ENCODE data around the gene ARFGAP3. TPM values are rescaled to one million over a fixed set of nuclear protein-coding genes. Genes with fewer than 3 reads are reported as not detected.

The ARFGAP3 gene
- total and polyA plus RNA-seq, 2 experiments from 2014 or later = 53.7 to 89.5 TPM

DNA sequence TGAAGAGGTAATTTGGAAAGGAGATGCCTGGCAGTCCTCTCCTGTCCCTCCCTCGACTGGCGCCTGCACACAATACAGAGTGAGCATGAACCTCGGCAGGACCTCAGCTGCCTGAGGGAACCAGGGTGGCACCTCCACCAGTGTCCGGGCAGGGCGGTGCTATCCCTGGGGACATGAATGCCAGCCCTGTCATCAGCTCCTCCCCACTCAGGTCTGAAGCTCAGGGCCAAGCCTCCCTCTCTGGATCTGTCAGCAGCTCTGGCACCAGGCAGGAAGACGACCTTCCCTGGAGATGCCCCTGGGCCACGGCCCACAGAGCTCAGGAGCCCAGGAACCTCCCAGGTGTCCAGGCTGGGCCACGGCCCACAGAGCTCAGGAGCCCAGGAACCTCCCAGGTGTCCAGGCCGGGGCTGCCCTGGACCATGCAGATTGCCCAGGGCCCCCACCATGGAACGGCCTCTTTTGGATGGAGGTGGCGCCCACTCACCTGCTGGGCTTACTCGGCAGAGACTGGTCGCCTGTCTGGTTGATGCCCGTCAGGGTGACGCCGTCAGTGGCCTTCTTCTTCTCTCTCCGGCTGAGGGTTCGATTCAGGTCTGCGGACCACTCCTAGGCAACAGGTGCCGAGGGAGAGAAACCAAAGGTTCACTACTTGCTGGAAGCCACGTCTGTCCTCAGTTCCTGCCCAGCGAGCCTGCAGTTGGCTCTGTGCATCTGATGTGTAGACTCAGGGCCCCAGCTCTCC lies 21.7 kb upstream of the ARFGAP3 start:
- no peak overlapping the region for H2AFZ ChIP-seq
- H3K27ac ChIP-seq = no peak overlapping the region
- no peaks in the 10 kb centered on the region for H3K27me3 ChIP-seq
- H3K9me3 ChIP-seq (ENCODE audit: low read depth) = no peaks in the 10 kb centered on the region
- H3K4me1 ChIP-seq (ENCODE audit: insufficient read depth) = no peaks in the 10 kb centered on the region
- H3K9me2 ChIP-seq (replicated peaks; ENCODE audit: insufficient read depth) = no peaks in the 10 kb centered on the region
- H3K4me2 ChIP-seq = no peak overlapping the region
- TF ChIP-seq, protein P1, sequence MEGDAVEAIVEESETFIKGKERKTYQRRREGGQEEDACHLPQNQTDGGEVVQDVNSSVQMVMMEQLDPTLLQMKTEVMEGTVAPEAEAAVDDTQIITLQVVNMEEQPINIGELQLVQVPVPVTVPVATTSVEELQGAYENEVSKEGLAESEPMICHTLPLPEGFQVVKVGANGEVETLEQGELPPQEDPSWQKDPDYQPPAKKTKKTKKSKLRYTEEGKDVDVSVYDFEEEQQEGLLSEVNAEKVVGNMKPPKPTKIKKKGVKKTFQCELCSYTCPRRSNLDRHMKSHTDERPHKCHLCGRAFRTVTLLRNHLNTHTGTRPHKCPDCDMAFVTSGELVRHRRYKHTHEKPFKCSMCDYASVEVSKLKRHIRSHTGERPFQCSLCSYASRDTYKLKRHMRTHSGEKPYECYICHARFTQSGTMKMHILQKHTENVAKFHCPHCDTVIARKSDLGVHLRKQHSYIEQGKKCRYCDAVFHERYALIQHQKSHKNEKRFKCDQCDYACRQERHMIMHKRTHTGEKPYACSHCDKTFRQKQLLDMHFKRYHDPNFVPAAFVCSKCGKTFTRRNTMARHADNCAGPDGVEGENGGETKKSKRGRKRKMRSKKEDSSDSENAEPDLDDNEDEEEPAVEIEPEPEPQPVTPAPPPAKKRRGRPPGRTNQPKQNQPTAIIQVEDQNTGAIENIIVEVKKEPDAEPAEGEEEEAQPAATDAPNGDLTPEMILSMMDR (IDR thresholded peaks at IDR 0.05; ENCODE audit: poor library complexity) = no peak
- TF ChIP-seq EZH2phosphoT487 (IDR thresholded peaks at IDR 0.05; ENCODE audit: low read depth, severe bottlenecking, unreplicated experiment) (no peak), EZH2 (IDR thresholded peaks at IDR 0.05; ENCODE audit: borderline replicate concordance) (no peak)
- H3K36me3 ChIP-seq (replicated peaks; ENCODE audit: insufficient read depth, low read depth) = no peaks in the 10 kb centered on the region
- DNase-seq (ENCODE audit: low spot score) = no peak
- peaks cover 3% of the 10 kb centered on the region for H3K79me2 ChIP-seq
- no peaks in the 10 kb centered on the region for H4K20me1 ChIP-seq (ENCODE audit: insufficient read depth, poor library complexity, severe bottlenecking)
- H3K4me3 ChIP-seq = no peak overlapping the region
- 93% methylated on average over 22 of the region's 22 CpGs for WGBS (ENCODE audit: low lambda C conversion rate, missing lambda C conversion rate)

DNA sequence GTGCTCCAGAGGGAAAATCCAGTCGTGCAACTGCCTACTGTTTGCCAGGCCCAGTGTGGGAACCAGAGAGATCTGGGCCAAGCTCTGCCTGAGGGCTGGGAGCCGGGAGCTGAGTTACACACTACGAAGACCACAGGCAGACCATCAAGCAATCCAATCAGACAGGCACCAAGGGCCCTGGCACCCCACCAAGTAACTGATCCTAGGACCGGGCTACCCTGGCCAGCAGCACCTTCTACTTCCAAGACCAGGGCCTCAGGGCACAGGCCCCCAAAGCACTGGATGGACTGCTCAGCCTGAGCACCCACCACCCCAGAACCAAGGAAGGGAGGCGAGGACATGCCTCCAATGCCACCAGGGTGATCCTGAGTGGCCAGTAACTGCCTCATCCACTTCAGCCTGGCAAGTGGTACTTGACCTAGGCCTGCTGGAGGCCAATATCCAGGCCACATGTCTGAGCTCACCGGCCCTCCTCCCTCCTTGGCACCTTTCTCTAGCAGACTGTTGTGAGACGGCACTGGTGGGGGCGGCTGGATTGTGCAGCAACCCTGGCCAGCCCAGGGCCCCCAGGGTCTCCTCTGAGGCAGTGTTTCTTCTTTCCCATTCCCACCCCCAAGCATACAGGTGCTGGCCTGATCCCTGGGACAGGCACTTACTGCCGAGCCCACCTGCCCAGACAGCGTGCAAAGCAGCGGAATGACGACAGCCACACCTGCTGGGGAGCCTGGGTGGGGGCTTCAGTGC lies 20.7 kb upstream of the ARFGAP3 start:
- Histone ChIP-seq H2AFZ (no peak overlapping the region), H3K4me2 (no peak overlapping the region), H4K20me1 (ENCODE audit: insufficient read depth, poor library complexity, severe bottlenecking) (no peaks in the 10 kb centered on the region), H3K4me3 (no peak overlapping the region), H3K4me1 (ENCODE audit: insufficient read depth) (no peaks in the 10 kb centered on the region), H3K9me3 (ENCODE audit: low read depth) (no peaks in the 10 kb centered on the region), H3K27ac (no peak overlapping the region), H3K9me2 (replicated peaks; ENCODE audit: insufficient read depth) (no peaks in the 10 kb centered on the region), H3K27me3 (no peaks in the 10 kb centered on the region), H3K36me3 (replicated peaks; ENCODE audit: insufficient read depth, low read depth) (no peaks in the 10 kb centered on the region), H3K79me2 (peaks cover 3% of the 10 kb centered on the region)
- TF ChIP-seq EZH2 (IDR thresholded peaks at IDR 0.05; ENCODE audit: borderline replicate concordance) (no peak), EZH2phosphoT487 (IDR thresholded peaks at IDR 0.05; ENCODE audit: low read depth, severe bottlenecking, unreplicated experiment) (no peak)
- TF ChIP-seq, protein P1 (IDR thresholded peaks at IDR 0.05; ENCODE audit: poor library complexity) = no peak
- no peak for DNase-seq (ENCODE audit: low spot score)
- WGBS (ENCODE audit: low lambda C conversion rate, missing lambda C conversion rate) = 90% methylated on average over 12 of the region's 12 CpGs

DNA sequence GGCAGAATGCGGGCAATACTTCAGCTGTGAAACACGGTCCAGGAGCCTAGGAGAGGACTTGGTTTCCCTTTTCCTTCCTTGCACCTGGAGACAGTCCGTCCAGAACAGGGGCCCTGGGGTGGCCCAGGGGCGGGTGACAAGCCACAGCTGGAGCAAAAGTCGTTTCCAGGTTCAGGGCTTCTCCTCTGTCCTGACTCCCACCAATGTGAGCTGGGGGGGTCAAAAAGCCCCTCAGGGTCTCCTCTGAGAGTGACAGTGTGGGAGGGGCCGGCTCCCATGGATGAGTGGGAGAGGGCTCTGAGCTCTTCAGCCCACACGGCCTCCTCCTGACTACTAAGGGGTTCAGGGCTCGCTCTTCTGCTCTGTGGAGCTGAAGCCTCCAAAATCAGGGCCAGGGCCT lies 20.1 kb upstream of the ARFGAP3 start:
- H3K9me3 ChIP-seq (ENCODE audit: low read depth) = no peaks in the 10 kb centered on the region
- H3K36me3 ChIP-seq (replicated peaks; ENCODE audit: insufficient read depth, low read depth) = no peaks in the 10 kb centered on the region
- no peaks in the 10 kb centered on the region for H3K4me1 ChIP-seq (ENCODE audit: insufficient read depth)
- no peak overlapping the region for H2AFZ ChIP-seq
- no peak overlapping the region for H3K27ac ChIP-seq
- no peaks in the 10 kb centered on the region for H3K27me3 ChIP-seq
- no peaks in the 10 kb centered on the region for H4K20me1 ChIP-seq (ENCODE audit: insufficient read depth, poor library complexity, severe bottlenecking)
- no peaks in the 10 kb centered on the region for H3K9me2 ChIP-seq (replicated peaks; ENCODE audit: insufficient read depth)
- no peak for DNase-seq (ENCODE audit: low spot score)
- TF ChIP-seq, protein P1 (IDR thresholded peaks at IDR 0.05; ENCODE audit: poor library complexity) = no peak
- TF ChIP-seq EZH2phosphoT487 (IDR thresholded peaks at IDR 0.05; ENCODE audit: low read depth, severe bottlenecking, unreplicated experiment) (no peak), EZH2 (IDR thresholded peaks at IDR 0.05; ENCODE audit: borderline replicate concordance) (no peak)
- 88% methylated on average over 8 of the region's 8 CpGs for WGBS (ENCODE audit: low lambda C conversion rate, missing lambda C conversion rate)
- H3K79me2 ChIP-seq = peaks cover 3% of the 10 kb centered on the region
- no peak overlapping the region for H3K4me2 ChIP-seq
- no peak overlapping the region for H3K4me3 ChIP-seq
